Embryonic facial prominence (tissue), 1 donor: ENCODE measurements around the gene SDK2.

Experiments
- DNase-seq: peaks from one replicate; pipeline ENCODE4 v3.0.0-alpha.2; 2016; ENCODE audit errors: extremely low spot score

SDK2 gene, protein sequence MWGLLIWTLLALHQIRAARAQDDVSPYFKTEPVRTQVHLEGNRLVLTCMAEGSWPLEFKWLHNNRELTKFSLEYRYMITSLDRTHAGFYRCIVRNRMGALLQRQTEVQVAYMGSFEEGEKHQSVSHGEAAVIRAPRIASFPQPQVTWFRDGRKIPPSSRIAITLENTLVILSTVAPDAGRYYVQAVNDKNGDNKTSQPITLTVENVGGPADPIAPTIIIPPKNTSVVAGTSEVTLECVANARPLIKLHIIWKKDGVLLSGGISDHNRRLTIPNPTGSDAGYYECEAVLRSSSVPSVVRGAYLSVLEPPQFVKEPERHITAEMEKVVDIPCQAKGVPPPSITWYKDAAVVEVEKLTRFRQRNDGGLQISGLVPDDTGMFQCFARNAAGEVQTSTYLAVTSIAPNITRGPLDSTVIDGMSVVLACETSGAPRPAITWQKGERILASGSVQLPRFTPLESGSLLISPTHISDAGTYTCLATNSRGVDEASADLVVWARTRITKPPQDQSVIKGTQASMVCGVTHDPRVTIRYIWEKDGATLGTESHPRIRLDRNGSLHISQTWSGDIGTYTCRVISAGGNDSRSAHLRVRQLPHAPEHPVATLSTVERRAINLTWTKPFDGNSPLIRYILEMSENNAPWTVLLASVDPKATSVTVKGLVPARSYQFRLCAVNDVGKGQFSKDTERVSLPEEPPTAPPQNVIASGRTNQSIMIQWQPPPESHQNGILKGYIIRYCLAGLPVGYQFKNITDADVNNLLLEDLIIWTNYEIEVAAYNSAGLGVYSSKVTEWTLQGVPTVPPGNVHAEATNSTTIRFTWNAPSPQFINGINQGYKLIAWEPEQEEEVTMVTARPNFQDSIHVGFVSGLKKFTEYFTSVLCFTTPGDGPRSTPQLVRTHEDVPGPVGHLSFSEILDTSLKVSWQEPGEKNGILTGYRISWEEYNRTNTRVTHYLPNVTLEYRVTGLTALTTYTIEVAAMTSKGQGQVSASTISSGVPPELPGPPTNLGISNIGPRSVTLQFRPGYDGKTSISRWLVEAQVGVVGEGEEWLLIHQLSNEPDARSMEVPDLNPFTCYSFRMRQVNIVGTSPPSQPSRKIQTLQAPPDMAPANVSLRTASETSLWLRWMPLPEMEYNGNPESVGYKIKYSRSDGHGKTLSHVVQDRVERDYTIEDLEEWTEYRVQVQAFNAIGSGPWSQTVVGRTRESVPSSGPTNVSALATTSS (N-terminal part only)

DNA sequence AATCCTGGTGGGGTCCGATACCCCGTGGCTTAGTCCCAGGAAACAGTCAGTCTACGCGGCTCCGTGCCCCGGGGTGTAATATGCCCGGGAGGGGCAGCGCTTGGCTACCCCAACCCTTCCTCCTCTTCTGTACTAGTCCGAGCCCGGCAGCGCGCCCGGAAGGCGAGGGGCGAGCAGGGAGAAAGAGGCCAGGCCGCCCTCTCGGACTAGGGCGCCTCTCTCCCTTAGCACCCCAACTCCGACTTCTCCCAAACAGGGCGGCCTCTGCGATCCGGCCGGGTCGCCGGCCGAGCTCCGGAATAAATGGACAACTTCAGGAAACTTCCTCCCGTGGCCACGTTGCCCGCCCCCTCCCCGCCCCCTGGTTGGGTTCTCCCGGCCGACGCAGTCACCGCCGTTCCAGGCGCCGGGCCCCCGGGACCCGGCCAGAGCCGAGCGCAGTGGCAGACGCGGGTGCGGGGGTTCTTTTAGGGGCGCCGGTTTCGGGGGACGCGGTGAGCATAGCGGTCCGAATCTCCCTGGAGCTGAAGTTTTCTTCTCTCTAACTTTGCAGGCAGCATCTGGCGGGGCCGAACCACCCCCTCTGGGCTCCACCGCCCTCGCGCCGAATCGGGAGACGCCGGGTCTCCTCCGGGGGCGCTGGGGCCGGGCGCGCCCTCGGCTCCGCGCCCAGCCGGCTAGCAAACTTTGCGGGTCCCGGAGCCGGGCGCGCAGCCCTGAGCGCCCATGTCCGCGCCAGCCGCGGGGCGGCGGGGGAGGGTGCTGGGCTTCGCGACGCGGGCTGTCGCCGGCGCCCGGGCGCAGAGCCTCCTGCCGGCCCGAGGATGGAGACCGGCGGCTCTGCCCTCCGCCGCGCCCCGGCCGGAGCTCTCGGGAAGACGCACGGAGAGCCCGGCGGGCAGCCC, at the start of gene SDK2:
Gene SDK2 (minus strand): TSS at position 301 of the 905 bp plus-strand sequence. CDS start 357 bp downstream, outside the sequence.
- no peak for DNase-seq

- no peak for DNase-seq
Observed at GRCh38 chr17:73693071-73693470, 48.8 kb upstream of the SDK2 start.

- no peak for DNase-seq
Observed at GRCh38 chr17:73691321-73691766, 47.1 kb upstream of the SDK2 start.

GRCh38 chr17:73690676-73691075, 46.4 kb upstream of the SDK2 start:
- no peak for DNase-seq

GRCh38 chr17:73689596-73690275, 45.5 kb upstream of the SDK2 start:
- no peak for DNase-seq

DNA sequence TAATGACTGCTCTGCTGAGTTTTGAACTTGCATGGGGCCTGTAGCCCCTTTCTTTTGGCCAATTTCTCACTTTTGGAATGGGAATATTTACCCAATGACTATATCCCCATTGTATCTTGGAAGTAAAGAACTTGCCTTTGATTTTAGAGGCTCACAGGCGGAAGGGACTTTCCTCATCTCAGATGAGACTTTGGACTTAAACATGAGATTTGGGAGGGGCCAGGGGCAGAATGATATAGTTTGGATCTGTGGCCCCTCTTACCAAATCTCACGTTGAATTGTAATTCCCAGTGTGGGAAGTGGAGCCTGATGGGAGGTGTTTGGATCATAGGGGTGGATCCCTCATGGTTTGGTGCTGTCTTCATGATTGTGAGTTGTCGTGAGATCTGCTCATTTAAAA, 42.7 kb upstream of the SDK2 start:
- DNase-seq, result no peak

DNA sequence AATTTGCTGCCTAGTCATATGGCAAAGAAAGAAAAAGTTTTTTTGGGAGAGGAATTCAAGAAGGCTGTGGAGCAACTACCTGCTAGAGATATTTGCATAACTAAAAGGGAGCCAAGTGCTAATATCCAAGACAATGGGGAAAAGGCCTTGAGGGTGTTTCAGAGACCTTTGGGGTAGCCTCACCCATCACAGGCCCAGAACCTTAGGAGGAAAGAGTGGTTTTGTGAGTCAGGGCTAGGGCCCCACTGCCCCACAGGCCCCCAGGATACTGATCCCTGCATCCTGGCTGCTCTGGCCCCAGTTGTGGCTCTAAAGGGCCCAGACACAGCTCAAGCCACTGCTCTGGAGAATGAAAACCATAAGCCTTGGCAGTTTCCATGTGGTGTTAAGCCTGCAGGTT, 41.9 kb upstream of the SDK2 start:
- DNase-seq, result no peak

- no peak for DNase-seq
Observed at GRCh38 chr17:73684183-73684582, 39.9 kb upstream of the SDK2 start.

- DNase-seq, result no peak
Observed at GRCh38 chr17:73683771-73684170, 39.5 kb upstream of the SDK2 start.

- no peak for DNase-seq
Observed at GRCh38 chr17:73681946-73682345, 37.7 kb upstream of the SDK2 start.

DNA sequence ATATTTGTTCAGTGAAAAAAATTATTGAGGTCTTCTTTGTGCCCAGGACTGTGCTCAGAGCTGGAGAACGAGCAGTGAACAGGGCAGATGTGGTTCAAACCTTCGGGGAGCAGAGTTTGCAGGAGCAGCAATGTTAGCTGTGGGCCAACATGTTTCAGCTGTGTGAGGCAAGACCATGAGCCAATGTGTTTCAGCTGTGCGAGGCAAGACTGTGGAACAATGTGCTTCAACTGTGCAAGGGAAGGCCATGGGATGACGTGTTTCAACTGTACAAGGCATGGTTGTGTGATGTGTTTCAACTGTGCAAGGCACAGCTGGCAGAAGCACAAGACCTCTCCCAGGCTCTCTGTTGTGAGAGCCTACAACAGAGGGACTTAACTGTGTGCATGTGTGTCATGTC, 35.2 kb upstream of the SDK2 start:
- no peak for DNase-seq

DNA sequence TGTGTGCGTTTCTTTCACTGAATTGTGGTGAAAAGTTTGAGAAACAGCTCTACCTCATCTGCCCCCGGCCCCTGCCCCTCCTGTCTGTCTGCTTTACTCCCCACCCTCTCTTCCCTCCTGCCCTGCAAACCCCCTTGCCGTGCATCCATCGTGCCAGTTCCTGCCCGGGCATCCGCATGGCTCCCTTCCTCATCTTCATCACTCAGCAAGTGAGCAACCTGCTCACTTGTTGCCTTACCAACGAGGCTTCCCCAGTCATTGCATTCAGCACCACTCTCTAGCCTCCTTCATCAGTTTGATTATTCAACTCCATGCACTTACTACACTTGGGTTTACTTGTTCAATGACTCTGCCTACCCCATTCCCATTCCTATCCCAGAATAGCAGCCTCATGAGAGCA, 34.8 kb upstream of the SDK2 start:
- DNase-seq, result no peak

DNA sequence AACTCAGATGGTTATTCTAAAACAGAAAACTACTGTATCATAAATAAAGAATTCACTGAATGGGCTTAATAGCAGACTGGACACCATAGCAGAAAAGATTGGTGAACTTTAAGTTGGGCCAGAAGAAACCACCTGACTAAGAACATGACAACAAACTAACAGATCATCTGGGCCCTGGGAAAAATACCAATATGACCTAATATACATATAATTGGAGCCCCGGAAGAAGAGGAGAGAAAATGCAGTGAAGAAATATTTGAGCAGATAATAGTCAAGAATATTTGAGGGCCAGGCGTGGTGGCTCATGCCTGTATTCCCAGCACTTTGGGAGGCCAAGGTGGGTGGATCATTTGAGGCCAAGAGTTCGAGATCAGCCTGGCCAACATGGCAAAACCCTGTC, 25.5 kb upstream of the SDK2 start:
- DNase-seq, result no peak

GRCh38 chr17:73667181-73667959, 23.1 kb upstream of the SDK2 start:
- DNase-seq, result no peak

DNA sequence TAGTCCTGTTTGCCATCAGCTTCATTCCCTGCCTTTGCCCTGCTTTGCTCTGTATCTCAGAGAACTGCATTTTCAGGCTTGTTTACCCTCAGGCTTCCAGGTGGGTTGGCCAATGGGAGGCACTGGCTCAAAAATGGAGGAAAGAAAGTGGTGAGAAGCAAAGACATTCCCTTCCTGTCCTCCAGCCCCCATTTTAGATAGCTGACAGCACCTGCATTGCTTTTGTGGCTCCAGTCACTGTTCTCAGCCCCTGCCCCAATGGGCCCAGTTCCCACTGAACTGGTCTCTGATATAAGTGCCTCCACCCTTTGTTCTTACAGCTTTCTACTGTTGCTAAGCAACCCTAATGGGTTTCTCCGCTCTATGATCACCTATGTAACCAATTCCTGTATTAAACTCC, 19.4 kb upstream of the SDK2 start:
- DNase-seq, result no peak

DNA sequence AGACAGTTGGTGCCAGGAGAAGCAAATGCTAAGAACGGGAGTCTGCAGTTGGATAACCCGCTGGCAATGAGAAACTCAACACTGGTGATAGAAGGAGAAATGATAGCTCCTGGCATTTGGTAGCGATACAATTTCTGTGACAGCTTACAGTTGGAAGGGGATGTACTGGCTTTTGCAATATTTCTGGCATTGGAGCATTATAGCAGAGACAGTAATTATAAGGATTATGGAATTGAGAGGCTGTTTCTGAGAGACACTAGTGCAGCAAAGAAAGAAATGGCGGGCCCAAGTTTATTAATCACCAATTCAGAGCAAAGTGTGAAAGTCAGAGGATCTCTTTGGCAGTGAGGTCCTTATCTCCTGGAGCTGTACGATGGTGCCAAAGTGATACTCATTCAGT, 16.1 kb upstream of the SDK2 start:
- no peak for DNase-seq

GRCh38 chr17:73658821-73659515, 14.7 kb upstream of the SDK2 start:
- DNase-seq, result no peak

DNA sequence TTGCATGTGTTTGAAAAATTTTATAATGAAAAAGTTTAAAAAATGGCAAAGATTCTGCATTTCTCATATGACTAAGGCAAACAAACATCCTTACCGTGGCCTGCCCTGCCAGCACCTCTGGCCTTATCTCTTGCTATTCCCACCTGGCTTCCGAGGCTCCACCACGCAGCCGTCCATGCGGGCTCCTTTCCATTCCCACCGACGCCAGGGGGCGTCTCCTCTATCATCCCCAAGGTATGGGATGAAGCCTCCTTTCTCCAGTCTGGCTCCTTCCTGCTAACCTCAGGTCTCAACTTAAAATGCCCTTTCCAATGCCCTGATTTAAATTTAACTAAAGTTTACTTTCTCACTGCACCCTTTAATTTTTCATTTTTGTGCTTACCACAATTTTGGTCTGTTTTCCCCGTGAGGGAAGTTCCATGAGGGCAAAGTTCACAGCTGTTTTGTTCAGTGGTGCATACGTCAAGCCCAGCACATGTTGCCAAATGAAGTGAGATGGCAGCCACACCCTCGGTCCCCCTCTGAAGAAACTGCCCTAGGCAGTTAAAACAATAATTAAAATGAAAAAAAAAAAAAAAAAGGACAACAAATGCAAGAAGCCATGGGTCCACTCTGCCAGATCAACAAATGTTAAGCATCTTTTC, 13.3 kb upstream of the SDK2 start:
- DNase-seq, result no peak

DNA sequence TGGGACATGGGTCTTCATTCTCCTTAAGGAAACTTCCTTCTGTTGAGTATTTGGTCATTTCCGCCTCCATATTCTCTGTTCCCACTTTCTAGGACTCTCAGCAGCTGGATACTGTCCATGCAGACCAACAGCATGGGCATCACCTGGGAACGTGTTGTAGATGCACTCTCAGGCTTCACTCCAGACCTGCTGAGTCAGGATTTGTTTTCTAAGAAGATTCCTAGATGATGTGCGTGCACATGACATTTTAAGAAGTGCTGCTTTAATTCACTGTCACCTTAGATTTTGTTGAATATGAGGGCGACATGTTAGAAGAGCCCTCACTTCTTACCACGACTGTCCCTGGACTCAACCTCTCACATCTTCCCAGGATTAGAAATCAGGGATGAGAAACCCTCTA, 10.0 kb upstream of the SDK2 start:
- no peak for DNase-seq
